HG02588 (cell line): ENCODE data around the gene WASF3.

Experiments
- ATAC-seq: cut with Tn5 transposase; IDR thresholded peaks from one replicate; pipeline ENCODE4 v1.9.1; 2021; ENCODE audit warnings: mild to moderate bottlenecking, moderate library complexity; ENCODE audit not compliant: unreplicated experiment

Gene WASF3

GRCh38 chr13:26544707-26545106 lies 12.8 kb upstream of the WASF3 start:
- no peak for ATAC-seq

GRCh38 chr13:26548205-26548765 lies 9.2 kb upstream of the WASF3 start:
- ATAC-seq, result no peak

GRCh38 chr13:26549713-26550112 lies 7.8 kb upstream of the WASF3 start:
- ATAC-seq, result no peak

- ATAC-seq, result no peak
These were observed 6.1 kb upstream of the WASF3 start for GRCh38 chr13:26551255-26551860.

- no peak for ATAC-seq
These were observed 2.1 kb upstream of the WASF3 start for GRCh38 chr13:26555413-26555812.

GRCh38 chr13:26557051-26557392 lies 461 bp upstream of the WASF3 start:
- no peak for ATAC-seq

GRCh38 chr13:26558074-26558805 lies 757 bp downstream of the WASF3 start:
- no peak for ATAC-seq

GRCh38 chr13:26558987-26559386 lies 1.5 kb downstream of the WASF3 start:
- no peak for ATAC-seq

GRCh38 chr13:26560456-26560855 lies 3.0 kb downstream of the WASF3 start:
- no peak for ATAC-seq

GRCh38 chr13:26561067-26561466 lies 3.6 kb downstream of the WASF3 start:
- no peak for ATAC-seq

GRCh38 chr13:26561651-26562511 lies 4.4 kb downstream of the WASF3 start:
- no peak for ATAC-seq

GRCh38 chr13:26562512-26562890 lies 5.0 kb downstream of the WASF3 start:
- no peak for ATAC-seq

- no peak for ATAC-seq
These were observed 6.2 kb downstream of the WASF3 start for GRCh38 chr13:26563713-26564112.

GRCh38 chr13:26568132-26568815 lies 10.8 kb downstream of the WASF3 start:
- ATAC-seq, result no peak

GRCh38 chr13:26571518-26571917 lies 14.0 kb downstream of the WASF3 start:
- no peak for ATAC-seq

GRCh38 chr13:26575244-26575643 lies 17.8 kb downstream of the WASF3 start:
- ATAC-seq, result no peak

GRCh38 chr13:26579580-26579979 lies 22.1 kb downstream of the WASF3 start:
- ATAC-seq, result no peak

- ATAC-seq, result no peak
These were observed 26.2 kb downstream of the WASF3 start for GRCh38 chr13:26583662-26584061.

GRCh38 chr13:26584713-26585112 lies 27.2 kb downstream of the WASF3 start:
- ATAC-seq, result no peak

GRCh38 chr13:26585136-26585535 lies 27.7 kb downstream of the WASF3 start:
- ATAC-seq, result no peak

- ATAC-seq, result no peak
These were observed 29.8 kb downstream of the WASF3 start for GRCh38 chr13:26587251-26587650.
